CD4-positive, alpha-beta T cell treated with Interleukin-4 for 4 hours (primary cell): ENCODE results near the gene PRKCE.
A peak's percentile ranks its signal among the peaks of the same experiment; 100 is the strongest.

Experiments used
- DNase-seq: peaks from one replicate; pipeline ENCODE4 v3.0.0-alpha.2; 2020

The PRKCE gene

DNA sequence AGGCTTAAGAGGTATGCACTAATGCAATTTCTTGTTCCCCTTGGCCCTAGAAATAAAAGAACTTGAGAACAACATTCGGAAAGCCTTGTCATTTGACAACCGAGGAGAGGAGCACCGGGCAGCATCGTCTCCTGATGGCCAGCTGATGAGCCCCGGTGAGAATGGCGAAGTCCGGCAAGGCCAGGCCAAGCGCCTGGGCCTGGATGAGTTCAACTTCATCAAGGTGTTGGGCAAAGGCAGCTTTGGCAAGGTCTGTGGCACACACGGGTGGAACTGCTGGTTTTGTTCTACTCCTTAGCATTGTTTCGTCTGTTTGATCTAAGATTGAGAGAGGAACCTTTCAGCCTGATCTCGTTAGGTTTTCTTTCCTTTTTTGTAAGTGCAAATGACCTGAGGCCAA is 355.9 kb downstream of the PRKCE start:
- DNase-seq = no peak

DNA sequence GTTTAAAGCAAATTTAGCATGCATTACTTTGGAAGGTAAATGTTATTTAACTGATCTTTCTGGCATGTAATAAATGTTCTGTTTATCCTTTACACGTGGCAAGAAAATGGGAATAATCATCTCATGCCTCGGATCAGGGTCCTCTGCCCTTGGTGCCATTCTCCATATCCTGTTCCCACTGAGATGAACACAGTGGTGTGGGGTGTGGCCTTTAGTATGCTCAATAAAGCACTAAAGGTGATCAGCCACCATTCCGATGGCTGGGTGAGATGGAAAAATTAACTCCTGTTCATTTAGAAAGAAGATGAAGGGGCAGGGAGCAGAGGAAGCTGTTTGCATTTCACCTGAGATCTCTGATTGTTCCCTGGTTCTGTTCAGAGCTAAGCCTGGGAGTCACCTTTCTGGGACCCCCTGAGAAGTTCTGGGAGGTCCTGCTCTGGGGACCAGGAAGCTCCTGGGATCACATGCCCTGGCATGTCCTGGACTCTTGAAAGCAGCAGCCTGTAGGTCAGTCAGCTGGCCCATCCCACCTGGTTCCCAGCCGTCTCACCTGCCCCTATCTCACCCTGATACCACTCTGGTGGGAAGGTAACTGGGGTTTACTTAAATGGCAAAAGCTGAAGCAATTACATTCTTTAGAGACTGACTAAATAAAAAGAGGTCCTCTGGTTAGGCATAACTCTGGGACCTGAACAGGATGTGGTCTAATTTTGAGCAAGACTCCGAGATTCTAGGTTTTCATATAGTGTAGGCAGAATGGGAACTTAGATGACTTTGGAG is 356.8 kb downstream of the PRKCE start:
- DNase-seq = no peak

DNA sequence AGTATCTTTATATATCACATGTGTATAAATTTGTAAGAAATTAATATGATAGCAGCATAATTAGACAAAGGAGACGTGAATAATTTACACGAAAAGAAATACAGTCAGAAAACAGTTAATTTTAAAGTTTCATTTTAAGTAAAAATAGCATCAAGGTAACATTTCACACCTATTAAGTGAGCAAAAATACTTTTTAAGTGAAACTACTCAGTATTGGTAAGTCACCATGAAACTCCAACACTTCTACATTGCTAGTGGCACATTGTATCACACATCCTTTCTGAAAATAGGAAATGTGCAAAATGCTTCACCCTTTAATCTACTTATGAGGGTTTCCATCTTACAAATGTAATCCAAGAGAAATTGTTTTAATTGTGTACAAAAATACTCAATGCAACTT is 357.8 kb downstream of the PRKCE start:
- DNase-seq = no peak

DNA sequence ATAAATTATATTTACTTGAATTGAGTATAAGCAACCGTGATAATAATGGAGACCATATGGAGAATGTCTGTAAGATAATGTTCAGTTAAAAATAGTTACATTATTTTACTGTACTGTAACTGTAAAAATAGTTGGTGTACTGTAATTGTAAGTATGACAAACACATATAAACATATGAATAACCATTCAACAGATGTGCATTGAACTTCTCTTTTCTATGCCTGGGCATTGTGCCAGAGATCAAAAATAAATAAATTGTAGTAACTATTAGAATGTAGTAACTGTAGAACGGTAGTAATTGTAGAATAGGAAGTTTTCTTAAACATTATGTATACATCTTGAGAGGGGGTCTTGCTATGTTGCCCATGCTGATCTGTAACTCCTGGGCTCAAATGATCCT is 358.3 kb downstream of the PRKCE start:
- DNase-seq = no peak

DNA sequence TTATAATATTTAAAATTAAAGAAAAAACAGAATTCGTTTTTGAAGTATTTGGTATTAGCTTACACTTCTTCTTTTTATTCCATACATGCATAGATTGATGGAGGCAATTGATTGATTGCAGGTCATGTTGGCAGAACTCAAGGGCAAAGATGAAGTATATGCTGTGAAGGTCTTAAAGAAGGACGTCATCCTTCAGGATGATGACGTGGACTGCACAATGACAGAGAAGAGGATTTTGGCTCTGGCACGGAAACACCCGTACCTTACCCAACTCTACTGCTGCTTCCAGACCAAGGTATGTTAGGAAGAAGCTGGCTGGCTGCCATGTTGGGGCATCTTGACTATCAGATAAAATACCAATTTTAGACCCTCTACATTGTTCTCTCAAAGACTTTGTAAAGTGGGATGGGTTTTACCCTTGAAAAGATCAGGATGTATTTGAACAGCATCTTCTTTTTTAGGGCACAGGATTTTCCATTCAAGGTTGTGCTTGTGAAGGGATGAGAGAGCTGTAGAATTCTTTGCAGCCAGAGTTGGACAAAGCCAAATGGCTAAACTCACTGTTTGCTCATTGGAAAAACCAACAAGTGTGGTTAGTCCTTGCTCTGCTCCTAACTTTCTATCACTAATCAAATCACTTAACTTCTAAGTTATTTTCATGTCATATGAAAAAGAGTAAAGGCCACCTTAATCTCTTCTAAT is 358.9 kb downstream of the PRKCE start:
- DNase-seq = no peak

DNA sequence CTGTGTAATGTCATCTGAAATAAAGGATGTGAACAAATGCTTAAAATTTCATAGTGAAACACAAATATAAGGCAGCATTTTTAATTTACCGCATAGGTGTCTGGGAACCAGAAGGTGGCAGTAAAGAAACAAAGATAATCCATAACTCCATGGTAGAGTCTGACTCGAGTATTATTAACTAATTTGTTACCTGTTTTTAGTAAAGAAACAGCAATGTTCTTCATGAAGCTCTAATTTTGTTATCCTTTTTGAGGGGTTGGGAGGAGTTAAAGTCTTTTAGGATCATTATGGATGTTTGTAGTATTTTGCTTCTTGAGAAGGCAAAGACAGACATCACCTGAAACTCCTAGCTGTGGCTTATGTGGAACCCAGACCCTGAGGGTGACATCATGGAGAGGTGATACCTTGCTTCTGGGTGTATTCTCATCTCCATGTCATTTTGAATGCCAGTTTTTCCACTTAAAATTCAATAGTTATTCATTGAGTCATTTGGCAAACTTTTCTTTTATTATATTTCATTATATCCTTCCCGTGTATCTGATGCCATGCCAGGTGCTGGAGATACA is 359.5 kb downstream of the PRKCE start:
- DNase-seq = peak; percentile 33

DNA sequence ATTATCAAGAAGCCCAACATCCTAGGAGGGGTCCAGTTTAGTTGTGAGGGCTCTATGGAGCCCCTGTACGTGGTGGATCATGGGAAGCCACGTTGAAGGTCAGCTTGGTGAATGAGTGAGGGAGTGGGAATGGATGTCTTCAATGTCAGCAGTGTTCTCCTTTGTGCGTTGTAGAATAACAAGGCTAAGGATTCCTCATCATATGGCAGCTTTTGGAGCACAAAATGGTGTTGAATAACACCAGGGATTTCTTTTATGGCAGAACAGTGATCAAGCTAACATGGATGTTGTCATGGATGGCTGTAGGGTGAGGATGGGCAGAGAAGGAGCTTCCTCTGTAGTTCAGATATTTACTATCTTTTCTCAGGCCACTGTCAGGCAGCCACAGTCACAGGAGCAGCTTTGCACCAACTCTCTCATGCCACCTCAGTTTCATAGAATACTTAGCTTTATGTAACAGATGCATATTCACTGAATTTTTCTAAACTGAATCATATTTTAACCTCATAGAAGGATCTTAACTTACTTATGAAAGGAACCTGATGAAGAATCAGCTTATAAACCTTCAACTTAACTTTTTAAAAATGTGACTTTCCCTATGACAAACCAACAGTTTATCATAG is 361.3 kb downstream of the PRKCE start:
- DNase-seq = no peak

DNA sequence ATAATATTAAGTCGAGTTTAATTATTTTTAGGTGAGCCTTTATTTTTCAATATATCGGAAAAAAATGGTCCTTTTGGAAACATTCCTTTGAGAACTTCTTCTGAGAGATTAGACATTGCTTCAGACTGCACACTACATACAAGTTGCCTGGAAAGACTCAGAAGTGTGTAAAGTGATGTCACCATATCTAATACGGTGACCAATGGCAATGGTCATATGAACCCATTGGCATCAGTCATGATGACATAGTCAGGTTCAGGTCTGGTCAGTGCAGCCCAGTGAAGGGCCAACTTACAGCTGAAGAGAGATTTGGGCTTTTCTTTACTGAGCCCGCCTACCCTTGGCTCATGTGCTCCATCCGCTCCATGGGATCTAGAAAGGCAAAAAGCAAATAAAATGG is 362.3 kb downstream of the PRKCE start:
- no peak for DNase-seq

DNA sequence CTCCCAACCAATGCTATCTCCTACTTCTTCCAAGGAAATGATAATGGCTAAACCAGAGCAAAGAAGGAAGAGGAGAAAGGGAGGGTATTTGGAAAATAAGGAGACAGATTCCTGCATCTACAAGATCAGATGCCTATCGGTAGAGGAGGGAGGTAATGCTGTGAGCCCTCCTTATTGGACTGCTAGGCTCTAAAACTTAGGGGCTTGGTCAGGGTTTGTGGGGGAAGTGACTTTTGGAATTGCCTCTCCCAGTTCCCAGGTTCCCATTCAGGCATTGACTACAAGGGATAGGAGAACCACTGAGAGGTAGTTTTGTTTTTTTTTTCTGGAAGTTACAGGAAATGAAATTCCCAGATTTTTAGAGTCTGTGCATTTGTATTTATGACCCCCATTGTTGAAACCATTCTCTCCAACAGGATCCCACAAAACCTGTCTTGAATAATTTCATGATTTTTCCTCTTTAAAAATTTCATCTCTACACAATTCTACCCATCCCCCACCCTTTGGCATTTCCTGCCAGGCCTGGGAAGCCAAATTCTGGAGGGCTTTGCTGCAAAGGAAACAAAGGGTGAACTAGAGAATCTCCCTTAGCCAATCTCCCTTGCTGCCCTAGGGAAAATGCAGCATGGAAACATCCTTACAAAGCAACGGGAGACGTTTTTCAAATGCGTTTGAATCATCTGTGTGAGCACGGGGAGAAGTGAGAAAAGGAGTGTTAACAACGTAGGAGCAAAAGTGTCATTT is 363.6 kb downstream of the PRKCE start:
- no peak for DNase-seq

DNA sequence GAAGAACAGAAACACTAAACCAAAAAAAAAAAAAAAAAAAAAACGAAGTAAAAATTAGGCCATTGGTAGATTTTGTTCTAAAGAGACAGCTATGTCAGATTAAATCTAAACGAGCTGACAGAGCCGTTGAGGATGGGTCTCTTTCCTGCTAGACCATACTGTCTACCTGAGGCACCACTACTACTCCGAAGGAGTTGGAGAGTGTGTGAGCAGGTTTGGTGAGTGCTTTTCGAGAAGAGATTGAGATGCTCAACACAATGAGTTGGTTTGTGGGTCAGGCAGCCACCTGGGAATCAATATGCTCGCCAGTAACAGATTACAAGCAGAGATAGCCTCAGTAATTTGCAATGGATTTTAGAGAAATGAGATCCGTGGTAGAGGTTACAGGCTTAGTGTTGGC is 364.2 kb downstream of the PRKCE start:
- DNase-seq = no peak

DNA sequence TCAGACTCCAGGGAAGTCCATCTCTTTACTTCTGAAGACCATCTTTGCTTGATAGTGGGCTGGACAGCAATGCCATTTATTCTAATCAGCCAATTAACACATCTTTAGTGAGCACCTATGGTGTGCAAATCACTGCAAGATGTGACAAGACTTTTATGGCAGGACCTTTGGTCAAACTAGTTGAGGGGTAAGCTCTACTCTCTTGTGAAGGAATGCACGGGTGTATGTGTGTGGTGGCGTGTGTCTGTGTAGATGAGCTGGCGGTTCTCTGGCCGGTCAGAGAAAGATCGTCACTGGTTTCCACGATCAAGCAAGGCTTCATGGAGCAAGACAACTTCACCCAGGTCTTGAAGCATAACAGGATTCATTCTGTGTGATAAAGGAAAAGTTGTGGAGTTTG is 364.6 kb downstream of the PRKCE start:
- DNase-seq = no peak

DNA sequence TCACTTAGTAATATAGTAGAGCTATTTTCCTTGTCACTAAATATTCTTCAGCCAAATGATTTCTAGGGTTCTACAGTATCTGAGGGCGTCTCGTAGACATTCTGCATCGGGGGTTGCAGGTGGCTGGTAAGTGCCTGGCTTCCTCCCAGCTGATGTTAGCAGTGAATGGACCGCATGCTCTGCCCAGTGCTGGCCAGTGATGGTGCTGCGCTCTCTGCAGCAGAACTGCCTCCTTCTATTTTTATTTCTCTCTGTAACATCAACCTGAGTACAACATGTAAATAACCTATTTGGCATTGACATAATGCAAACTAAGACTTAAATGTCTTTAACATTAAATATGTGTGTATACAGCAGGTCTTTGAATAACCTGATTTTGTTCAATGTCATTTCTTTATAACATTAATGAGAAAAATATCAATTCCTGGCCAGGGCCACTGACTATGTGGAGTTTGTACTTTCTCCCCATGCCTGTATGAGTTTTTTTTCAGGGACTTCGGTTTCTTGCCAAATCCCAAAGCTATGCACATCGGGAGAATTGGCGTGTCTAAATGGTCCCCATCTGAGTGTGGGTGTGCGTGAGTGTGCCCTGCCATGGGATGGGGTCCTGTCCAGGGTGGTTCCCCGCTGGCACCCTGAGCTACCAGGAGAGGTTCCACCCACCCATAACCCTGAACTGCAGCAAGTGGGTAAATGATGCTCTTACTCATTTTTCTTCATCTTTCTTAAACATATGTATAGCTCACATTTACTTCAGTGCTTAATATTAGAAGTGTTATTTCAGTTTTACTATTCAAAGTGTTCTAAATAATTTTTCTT is 367.5 kb downstream of the PRKCE start:
- no peak for DNase-seq

DNA sequence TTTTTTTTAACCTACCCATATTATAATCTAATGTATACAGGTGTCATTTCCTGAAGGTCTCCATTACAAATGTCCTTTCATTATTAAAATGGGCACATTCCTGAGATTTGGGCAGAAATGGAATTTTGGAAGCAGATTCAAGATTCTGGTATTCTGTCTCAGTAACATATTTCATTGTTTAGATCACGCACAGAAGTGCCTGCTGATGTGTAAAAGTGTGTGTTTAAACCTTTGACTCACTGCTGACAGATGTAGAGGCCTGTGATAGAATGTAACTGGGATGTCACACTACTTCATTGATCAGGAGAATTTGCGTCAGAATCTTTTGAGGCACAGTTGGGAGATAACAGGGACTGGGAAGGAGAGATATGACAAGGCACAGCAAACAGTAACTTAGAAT is 368.9 kb downstream of the PRKCE start:
- DNase-seq = no peak

DNA sequence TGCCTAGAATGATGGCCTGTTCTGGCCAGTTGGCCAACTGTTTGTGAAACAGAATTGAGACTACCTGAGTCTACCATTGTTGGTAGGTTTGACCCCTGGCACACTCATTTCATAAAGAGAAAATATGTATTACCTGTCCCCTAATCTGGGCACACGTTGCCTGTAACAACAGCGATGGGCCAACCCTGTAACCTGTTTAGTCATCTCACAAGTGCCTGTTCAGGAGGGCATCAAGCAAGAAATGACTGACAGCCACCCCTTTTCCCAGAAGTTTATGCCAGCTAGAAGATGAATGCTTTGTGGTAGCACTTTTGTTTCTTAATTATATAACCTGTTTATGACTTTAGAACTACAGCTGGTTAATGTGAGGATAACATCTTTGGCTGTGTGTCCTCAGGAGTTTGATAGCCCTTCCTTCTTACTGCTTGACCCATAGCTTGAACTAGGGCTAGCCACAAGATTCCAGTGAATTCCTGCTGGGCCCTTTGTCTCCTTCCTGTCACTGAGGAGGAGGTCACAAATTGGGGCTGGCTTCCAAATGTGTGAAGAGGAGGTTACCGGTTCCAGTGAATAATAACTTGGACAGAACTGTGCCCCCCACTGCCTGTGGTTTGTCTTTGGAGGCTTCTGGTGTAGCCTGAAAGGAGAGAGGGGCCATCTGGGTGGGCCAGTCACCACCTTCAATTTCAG is 371.8 kb downstream of the PRKCE start:
- DNase-seq = no peak

DNA sequence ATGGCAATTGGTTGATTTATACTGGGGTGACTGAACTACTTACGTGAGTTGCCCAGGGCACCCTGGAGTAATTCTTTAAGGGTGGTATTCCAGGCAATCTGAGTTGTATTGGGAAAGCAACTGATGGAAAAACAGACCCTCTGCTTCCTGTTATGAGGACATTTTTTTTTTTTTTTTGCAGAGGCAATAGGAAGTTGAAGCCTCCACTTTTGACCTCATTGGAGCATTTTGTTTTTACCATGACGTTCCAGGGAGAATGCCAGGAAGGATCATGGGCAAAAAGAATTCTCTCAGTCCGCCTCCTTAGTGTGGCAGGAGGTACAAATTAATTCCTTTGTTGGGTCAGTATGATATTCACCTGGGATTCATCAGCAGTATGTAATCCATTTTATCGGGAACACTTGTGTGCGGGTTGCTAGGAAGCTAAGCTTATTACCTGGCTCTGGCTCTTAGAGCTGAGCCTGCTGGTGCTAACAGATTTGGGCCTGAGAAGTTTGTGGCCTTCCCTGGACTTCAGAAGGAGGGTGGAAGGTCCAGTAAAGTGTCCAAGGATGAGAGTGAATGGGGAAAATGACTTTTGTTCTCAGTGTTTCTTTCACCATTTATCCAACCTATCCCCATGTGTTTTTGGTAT is 372.8 kb downstream of the PRKCE start:
- no peak for DNase-seq

DNA sequence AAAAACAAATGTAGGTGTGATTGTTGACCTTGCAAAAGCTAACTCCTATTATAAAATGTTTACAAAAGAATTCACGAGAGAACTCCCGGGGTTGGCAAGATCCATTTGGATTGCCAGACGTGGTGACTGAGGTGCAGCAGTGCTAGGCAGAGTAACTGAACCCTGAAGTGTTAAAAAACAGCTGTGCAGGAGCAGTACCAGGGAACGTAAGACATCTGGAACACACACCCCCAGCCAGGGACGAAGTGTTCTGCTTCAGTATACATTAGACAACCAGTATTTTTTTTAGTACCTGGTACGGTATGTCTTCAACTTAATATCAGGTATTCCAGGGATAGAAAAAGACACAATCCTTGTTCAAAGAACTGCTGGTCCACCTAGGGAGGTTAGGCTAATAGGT is 373.6 kb downstream of the PRKCE start:
- DNase-seq = no peak

DNA sequence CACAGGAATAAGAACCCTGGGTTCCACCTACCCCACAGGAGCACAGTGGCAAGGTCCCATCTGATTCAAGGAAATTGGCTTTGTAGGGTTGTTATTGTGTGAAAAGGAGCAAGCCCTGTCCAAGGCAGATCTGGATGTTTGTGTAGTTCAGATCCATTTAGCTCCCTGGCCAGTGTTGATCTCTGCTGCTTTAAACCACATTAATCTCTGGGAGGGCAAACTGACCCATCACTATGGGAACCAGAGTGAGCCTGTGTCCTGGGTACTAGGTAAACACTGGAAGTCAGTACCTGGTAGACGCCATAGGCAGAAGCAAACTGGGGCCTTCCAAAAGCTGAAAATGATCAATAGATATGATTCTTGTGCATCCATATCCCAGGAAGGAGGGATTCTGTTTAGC is 374.2 kb downstream of the PRKCE start:
- DNase-seq = no peak

DNA sequence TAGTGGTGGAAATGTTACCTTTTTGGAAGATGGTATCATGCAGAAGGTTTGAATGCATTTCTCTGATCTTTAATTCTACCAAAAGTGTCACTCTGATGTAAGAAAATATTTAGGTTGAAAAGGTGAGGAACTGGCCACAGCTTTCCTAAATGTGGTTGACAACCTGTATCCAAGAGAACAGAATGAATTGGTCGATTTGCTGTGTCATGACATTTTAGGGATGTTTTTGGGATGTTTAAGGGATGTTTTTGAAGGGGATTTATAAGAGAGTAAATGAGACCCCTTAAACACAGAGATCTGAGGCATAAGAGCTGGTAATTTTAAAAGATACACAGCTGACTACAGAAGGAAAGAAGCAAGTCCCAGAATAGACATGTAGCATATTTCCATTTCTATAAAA is 375.0 kb downstream of the PRKCE start:
- no peak for DNase-seq

DNA sequence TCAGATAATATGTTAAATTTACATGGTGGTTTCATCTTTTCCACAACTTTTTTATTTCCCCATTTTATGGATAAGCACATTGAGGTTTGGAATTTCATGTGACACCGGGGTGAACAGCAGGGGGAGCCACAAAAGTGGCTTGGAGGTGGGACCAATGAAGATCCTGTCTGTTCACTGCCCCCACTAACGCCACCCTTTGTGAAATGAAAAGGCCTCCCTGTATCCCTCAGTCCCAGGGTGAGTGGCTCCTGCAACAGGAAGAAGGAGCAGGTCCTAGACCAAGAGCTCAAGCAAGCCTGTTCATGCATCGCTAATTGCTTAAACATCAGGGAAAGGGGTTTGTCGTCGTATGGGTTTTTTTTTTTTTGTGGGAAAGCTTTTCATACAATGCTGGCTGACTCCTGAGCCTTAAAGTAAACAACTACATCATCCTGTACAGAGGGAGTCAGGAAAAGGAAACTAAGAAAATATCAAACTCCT is 377.9 kb downstream of the PRKCE start:
- DNase-seq = no peak

DNA sequence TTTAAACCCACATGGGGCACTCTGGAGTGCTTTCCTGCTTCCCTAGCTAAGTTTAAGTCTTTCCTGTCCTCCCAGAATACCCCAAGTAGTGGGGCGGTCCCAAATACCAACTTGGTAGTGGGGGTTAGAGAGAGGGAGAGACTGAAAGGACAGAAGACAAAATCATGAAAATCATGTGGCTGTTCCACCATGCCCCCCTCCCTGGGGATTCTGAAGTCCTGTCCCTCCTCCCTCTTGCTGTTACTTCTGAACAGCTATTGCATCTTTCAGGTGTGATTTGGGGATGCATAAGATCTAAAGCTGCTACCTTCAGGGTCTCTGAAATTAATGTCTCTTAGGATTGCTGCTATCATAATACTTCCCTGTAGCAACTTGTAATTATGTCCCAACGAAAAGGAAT is 378.9 kb downstream of the PRKCE start:
- no peak for DNase-seq
